Gastrocnemius medialis (tissue), 4 donors: ENCODE data around the gene OR6C76.

ENCODE experiments used
- CTCF ChIP-seq, 5 experiments: fragments of 450-650 bp in 3 of 5; fragments of 200-600 bp in 2 of 5; sonication (generic) in 2 of 5; IDR thresholded peaks in 4 of 5; conservative IDR thresholded peaks in 1 of 5; 1 replicate in 4 of 5; 2 replicates in 1 of 5; pipeline ENCODE4 v1.5.1; 2016 to 2019; ENCODE audit warnings: antibody characterized with exemption in 5 of 5, mild to moderate bottlenecking in 3 of 5, moderate library complexity in 3 of 5
- POLR2A ChIP-seq, 2 donors: fragments of 450-650 bp; IDR thresholded peaks; one replicate each; pipeline ENCODE4 v1.6.1; 2017; ENCODE audit warnings: antibody characterized with exemption in 2 of 2, mild to moderate bottlenecking in 2 of 2, moderate library complexity in 2 of 2

GRCh38 chr12:55470088-55470829 lies 44.2 kb downstream of the OR6C76 start, which contains the start of gene OR6C70:
- no peak for TF ChIP-seq CTCF (IDR thresholded peaks at IDR 0.05 in 4 of 5, conservative IDR thresholded peaks at IDR 0.05 in 1 of 5)
- no peak for TF ChIP-seq POLR2A (IDR thresholded peaks at IDR 0.05)
